Mucosa of gallbladder (tissue), 1 donor: Measurements from ENCODE around the gene ZNF738. TPM values are rescaled to one million over a fixed set of nuclear protein-coding genes. Genes with fewer than 3 reads are reported as not detected.

Source experiments
- DNase-seq: peaks from one replicate; pipeline ENCODE4 v3.0.0-alpha.2; 2020; ENCODE audit warnings: low spot score
- total RNA-seq: library from RNA; stranded (reverse); gene quantifications from one replicate; pipeline ENCODE4 v1.2.1, GENCODE V29; 2021
- donor health status: DM: no; HTN: no; CAD: no.

The ZNF738 gene
- total RNA-seq, 1 donor from 2014 or later, result 7.5 TPM

- DNase-seq, result no peak
These were observed 63.4 kb downstream of the ZNF738 start for GRCh38 chr19:21422244-21422643.

DNA sequence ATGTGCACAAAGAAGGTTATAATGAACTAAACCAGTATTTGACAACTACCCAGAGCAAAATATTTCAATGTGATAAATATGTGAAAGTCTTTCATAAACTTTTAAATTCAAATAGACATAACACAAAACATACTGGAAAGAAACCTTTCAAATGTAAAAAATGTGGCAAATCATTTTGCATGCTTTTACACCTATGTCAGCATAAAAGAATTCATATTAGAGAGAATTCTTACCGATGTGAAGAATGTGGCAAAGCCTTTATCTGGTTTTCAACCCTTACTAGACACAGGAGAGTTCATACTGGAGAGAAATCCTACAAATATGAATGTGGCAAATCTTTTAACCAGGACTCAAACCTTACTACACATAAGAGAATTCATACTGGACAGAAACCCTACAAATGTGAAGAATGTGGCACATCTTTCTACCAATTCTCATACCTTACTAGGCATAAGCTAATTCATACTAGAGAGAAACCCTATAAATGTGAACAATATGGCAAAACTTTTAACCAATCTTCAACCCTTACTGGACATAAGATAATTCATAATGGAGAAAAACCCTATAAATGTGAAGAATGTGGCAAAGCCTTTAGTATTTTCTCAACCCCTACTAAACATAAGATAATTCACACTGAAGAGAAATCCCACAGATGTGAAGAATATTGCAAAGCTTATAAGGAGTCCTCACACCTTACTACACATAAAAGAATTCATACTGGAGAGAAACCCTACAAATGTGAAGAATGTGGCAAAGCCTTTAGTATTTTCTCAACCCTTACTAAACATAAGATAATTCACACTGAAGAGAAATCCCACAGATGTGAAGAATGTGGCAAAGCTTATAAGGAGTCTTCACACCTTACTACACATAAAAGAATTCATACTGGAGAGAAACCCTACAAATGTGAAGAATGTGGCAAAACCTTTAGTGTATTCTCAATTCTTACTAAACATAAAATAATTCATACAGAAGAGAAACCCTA, 64.5 kb downstream of the ZNF738 start:
- no peak for DNase-seq

Other genes with a start within 250 kb of the ZNF738 start
- 10.9 TPM for gene ZNF431, start 217.0 kb upstream of the ZNF738 start, total RNA-seq
- 13.0 TPM for gene ZNF708, start 29.6 kb upstream of the ZNF738 start, total RNA-seq
- gene ZNF493, start 38.1 kb downstream of the ZNF738 start, total RNA-seq, result 31.6 TPM
- gene ZNF429, start 146.6 kb downstream of the ZNF738 start, total RNA-seq, result 21.7 TPM